ENCODE data around the gene KRTAP2-1. TPM values are rescaled to one million over a fixed set of nuclear protein-coding genes. Genes with fewer than 3 reads are reported as not detected.

Gene KRTAP2-1
- total RNA-seq, 4 donors from 2014 or later, result not detected

- Histone ChIP-seq H3K9me3 (no peaks in the 10 kb centered on the region), H3K27ac (no peak within 1 kb of the TSS), H3K27me3 (peaks cover 0 to 32% (median 0%) of the 10 kb centered on the region in 4 donors), H3K36me3 (no peaks in the 10 kb centered on the region), H3K4me3 (no peak within 1 kb of the TSS), H3K4me1 (peaks cover 0 to 21% (median 2%) of the 10 kb centered on the region in 3 donors)
- no peak for DNase-seq
- TF ChIP-seq POLR2A (IDR thresholded peaks at IDR 0.05), result no peak
- TF ChIP-seq, protein P1, sequence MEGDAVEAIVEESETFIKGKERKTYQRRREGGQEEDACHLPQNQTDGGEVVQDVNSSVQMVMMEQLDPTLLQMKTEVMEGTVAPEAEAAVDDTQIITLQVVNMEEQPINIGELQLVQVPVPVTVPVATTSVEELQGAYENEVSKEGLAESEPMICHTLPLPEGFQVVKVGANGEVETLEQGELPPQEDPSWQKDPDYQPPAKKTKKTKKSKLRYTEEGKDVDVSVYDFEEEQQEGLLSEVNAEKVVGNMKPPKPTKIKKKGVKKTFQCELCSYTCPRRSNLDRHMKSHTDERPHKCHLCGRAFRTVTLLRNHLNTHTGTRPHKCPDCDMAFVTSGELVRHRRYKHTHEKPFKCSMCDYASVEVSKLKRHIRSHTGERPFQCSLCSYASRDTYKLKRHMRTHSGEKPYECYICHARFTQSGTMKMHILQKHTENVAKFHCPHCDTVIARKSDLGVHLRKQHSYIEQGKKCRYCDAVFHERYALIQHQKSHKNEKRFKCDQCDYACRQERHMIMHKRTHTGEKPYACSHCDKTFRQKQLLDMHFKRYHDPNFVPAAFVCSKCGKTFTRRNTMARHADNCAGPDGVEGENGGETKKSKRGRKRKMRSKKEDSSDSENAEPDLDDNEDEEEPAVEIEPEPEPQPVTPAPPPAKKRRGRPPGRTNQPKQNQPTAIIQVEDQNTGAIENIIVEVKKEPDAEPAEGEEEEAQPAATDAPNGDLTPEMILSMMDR (IDR thresholded peaks at IDR 0.05), result no peak
- 81 to 94% methylated on average over 2 to 9 of the region's 12 CpGs for WGBS, 2 donors
- intact Hi-C loops (cut with DNase I), result no loop called here
Measured at GRCh38 chr17:41029633-41030245, 17.4 kb downstream of the KRTAP2-1 start, which contains the start of gene KRTAP1-4. Gene KRTAP1-4, minus strand, starts transcription at chr17:41030195. Its CDS starts 117 bp downstream, at chr17:41030078.

- TF ChIP-seq, protein P1 (IDR thresholded peaks at IDR 0.05), result no peak
- TF ChIP-seq POLR2A (IDR thresholded peaks at IDR 0.05), result no peak
- intact Hi-C loops (cut with DNase I), result no loop called here
- peaks cover 0 to 32% (median 0%) of the 10 kb centered on the region in 4 donors for H3K27me3 ChIP-seq
Measured at GRCh38 chr17:41026715-41027471, 20.2 kb downstream of the KRTAP2-1 start, which contains the start of gene KRTAP1-5. Gene KRTAP1-5, minus strand, starts transcription at chr17:41027208. Its CDS starts 53 bp downstream, at chr17:41027155.

DNA sequence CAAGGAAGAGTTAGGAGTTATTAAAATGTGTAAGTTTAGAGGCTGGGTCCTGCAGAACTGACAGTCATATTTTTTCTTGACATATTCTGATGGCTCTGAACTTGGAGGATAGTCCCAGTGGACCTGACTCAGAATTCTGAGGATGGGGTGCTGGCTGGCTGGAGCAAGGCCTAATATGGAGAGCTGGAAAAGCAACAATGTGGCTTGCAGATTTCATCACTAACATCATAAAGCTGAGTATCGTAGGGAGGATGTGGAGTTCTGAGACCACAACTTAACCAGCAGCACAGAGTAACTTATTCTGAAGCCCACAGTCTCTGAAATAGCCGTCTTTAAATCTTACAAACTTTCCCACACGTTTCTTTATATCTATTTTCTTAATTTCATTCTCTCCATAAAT is 22.4 kb downstream of the KRTAP2-1 start:
- no peak for DNase-seq
- Histone ChIP-seq H3K27ac (no peak overlapping the region), H3K36me3 (no peaks in the 10 kb centered on the region), H3K4me3 (no peak overlapping the region), H3K27me3 (peaks cover 0 to 25% (median 0%) of the 10 kb centered on the region in 4 donors), H3K4me1 (peaks cover 0 to 9% (median 0%) of the 10 kb centered on the region in 3 donors), H3K9me3 (no peaks in the 10 kb centered on the region)
- WGBS, 2 donors, result 83 to 93% methylated on average over 3 of the region's 3 CpGs
- no peak for TF ChIP-seq POLR2A (IDR thresholded peaks at IDR 0.05)
- intact Hi-C loops (cut with DNase I), result no loop called here

More at GRCh38 chr17:41026715-41027471, 20.2 kb downstream of the KRTAP2-1 start, which contains the start of gene KRTAP1-5:
- no peak for DNase-seq
- Histone ChIP-seq H3K9me3 (no peaks in the 10 kb centered on the region), H3K4me1 (peaks cover 0 to 14% (median 0%) of the 10 kb centered on the region in 3 donors), H3K36me3 (no peaks in the 10 kb centered on the region), H3K4me3 (no peak within 1 kb of the TSS), H3K27ac (no peak within 1 kb of the TSS)
- WGBS, 2 donors, result 28 to 44% methylated on average over 2 to 7 of the region's 9 CpGs

GRCh38 chr17:41020336-41020735 is 26.8 kb downstream of the KRTAP2-1 start:
- intact Hi-C loops (cut with DNase I), result no loop called here
- Histone ChIP-seq H3K27me3 (peaks cover 0 to 15% (median 0%) of the 10 kb centered on the region in 4 donors), H3K27ac (no peak overlapping the region), H3K4me3 (no peak overlapping the region), H3K9me3 (no peaks in the 10 kb centered on the region), H3K4me1 (peaks cover 0 to 22% (median 4%) of the 10 kb centered on the region in 3 donors), H3K36me3 (no peaks in the 10 kb centered on the region)
- TF ChIP-seq, protein P1 (IDR thresholded peaks at IDR 0.05), result no peak
- no peak for DNase-seq

- Histone ChIP-seq H3K27me3 (peaks cover 0 to 21% (median 0%) of the 10 kb centered on the region in 4 donors), H3K4me3 (no peak overlapping the region), H3K9me3 (no peaks in the 10 kb centered on the region), H3K36me3 (no peaks in the 10 kb centered on the region), H3K27ac (no peak overlapping the region), H3K4me1 (peaks cover 0 to 22% (median 4%) of the 10 kb centered on the region in 3 donors)
- no peak for DNase-seq
- 86 to 100% methylated on average over 3 of the region's 3 CpGs for WGBS, 2 donors
- TF ChIP-seq POLR2A (IDR thresholded peaks at IDR 0.05), result no peak
- TF ChIP-seq, protein P1 (IDR thresholded peaks at IDR 0.05), result no peak
- intact Hi-C loops (cut with DNase I), result no loop called here
Measured at GRCh38 chr17:41019415-41019814, 27.7 kb downstream of the KRTAP2-1 start.
